GM23248 (cell line): ENCODE measurements around the gene HDAC4. TPM values are rescaled to one million over a fixed set of nuclear protein-coding genes. Genes with fewer than 3 reads are reported as not detected.

Source experiments
- DNase-seq: peaks from one replicate; pipeline ENCODE4 v3.0.0-alpha.2; 2015
- H2AFZ ChIP-seq: fragments of 200-600 bp; sonication (generic); 2 replicates; pipeline ENCODE4 v1.6.1; 2016; ENCODE audit warnings: antibody characterized with exemption
- H3F3A ChIP-seq: fragments of 200-600 bp; sonication (generic); 2 replicates; pipeline ENCODE4 v1.6.1; 2016; ENCODE audit warnings: mild to moderate bottlenecking, antibody characterized with exemption, mixed run types; ENCODE audit not compliant: insufficient read depth
- H3K27ac ChIP-seq: fragments of 200-600 bp; sonication (generic); 2 replicates; pipeline ENCODE4 v1.5.1; 2016; ENCODE audit warnings: mild to moderate bottlenecking
- H3K27me3 ChIP-seq: fragments of 200-600 bp; sonication (generic); replicated peaks from 2 replicates; pipeline ENCODE4 v1.6.1; 2016; ENCODE audit warnings: mild to moderate bottlenecking; ENCODE audit not compliant: insufficient read depth
- H3K36me3 ChIP-seq: fragments of 200-600 bp; sonication (generic); 2 replicates; pipeline ENCODE4 v1.6.1; 2016; ENCODE audit warnings: low read depth, mild to moderate bottlenecking
- H3K4me1 ChIP-seq: fragments of 200-600 bp; sonication (generic); 2 replicates; pipeline ENCODE4 v1.6.1; 2016; ENCODE audit warnings: mild to moderate bottlenecking; ENCODE audit not compliant: insufficient read depth
- H3K4me2 ChIP-seq: fragments of 200-600 bp; sonication (generic); one replicate; pipeline ENCODE4 v1.6.1; 2016; ENCODE audit warnings: mild to moderate bottlenecking; ENCODE audit not compliant: unreplicated experiment
- H3K4me3 ChIP-seq: fragments of 200-600 bp; sonication (generic); 2 replicates; pipeline ENCODE4 v1.5.1; 2016; ENCODE audit warnings: mild to moderate bottlenecking
- H3K79me2 ChIP-seq: fragments of 200-600 bp; sonication (generic); 2 replicates; pipeline ENCODE4 v1.6.1; 2016; ENCODE audit warnings: mild to moderate bottlenecking; ENCODE audit not compliant: insufficient read depth
- H3K9ac ChIP-seq: fragments of 200-600 bp; sonication (generic); 2 replicates; pipeline ENCODE4 v1.6.1; 2016; ENCODE audit warnings: mild to moderate bottlenecking
- H3K9me2 ChIP-seq: fragments of 200-600 bp; sonication (generic); 2 replicates; pipeline ENCODE4 v1.6.1; 2016; ENCODE audit warnings: mixed run types, mild to moderate bottlenecking, moderate library complexity; ENCODE audit not compliant: insufficient read depth
- H3K9me3 ChIP-seq: fragments of 200-600 bp; sonication (generic); one replicate; pipeline ENCODE4 v1.6.1; 2017; ENCODE audit warnings: low read depth
- H4K20me1 ChIP-seq: fragments of 200-600 bp; sonication (generic); 2 replicates; pipeline ENCODE4 v1.6.0; 2016; ENCODE audit not compliant: insufficient read depth
- EZH2 ChIP-seq: fragments of 200-600 bp; sonication (generic); IDR thresholded peaks from 2 replicates; pipeline ENCODE4 v1.6.1; 2018; ENCODE audit warnings: antibody characterized with exemption, mild to moderate bottlenecking; ENCODE audit not compliant: insufficient read depth, poor library complexity, severe bottlenecking
- EZH2phosphoT487 ChIP-seq: fragments of 200-600 bp; sonication (generic); IDR thresholded peaks from 2 replicates; pipeline ENCODE4 v1.6.1; 2018; ENCODE audit warnings: antibody characterized with exemption, moderate library complexity, mild to moderate bottlenecking, low read depth; ENCODE audit not compliant: insufficient read depth
- WGBS, 2 experiments: methylation state at CpG; one replicate each; pipeline ENCODE4 v1.1.6; 2015 to 2017; ENCODE audit warnings: low lambda C conversion rate in 2 of 2, low coverage in 1 of 2; ENCODE audit errors: missing lambda C conversion rate in 2 of 2; 5-methylcytosine and 5-hydroxymethylcytosine counted together
- in situ Hi-C: fragments of 300-500 bp; cut with MboI; formaldehyde crosslinking; loops from 2 replicates; pipeline ENCODE4 v1.15.0; 2020
- polyA plus RNA-seq: library from polyadenylated mRNA; unstranded; fragments of >200 nt; fragmentation: Nextera tagmentation; extraction: Ambion mirVana; gene quantifications from 2 replicates; pipeline ENCODE4 v1.2.1, GENCODE V29; 2016
- total RNA-seq: library from RNA; depleted of rRNA; stranded (reverse); fragments of >200 nt; shearing (Covaris generic); gene quantifications from 2 replicates; pipeline ENCODE4 v1.2.3, GENCODE V29; 2014

HDAC4 gene
- total and polyA plus RNA-seq, 2 experiments from 2014 or later, result 2.1 to 6.3 TPM

- Histone ChIP-seq H3K9me2 (no peaks in the 10 kb centered on the region), H3K4me2 (no peak overlapping the region), H3F3A (no peaks in the 10 kb centered on the region), H3K4me3 (no peak overlapping the region), H3K4me1 (no peaks in the 10 kb centered on the region), H3K79me2 (no peaks in the 10 kb centered on the region), H2AFZ (no peak overlapping the region), H3K9me3 (no peaks in the 10 kb centered on the region), H3K9ac (no peak overlapping the region), H3K36me3 (no peaks in the 10 kb centered on the region), H4K20me1 (no peaks in the 10 kb centered on the region), H3K27me3 (no peaks in the 10 kb centered on the region), H3K27ac (no peak overlapping the region)
- 85 to 87% methylated on average over 19 of the region's 19 CpGs for WGBS, 2 experiments
- in situ Hi-C loops, result no loop called here
- DNase-seq, result no peak
- TF ChIP-seq EZH2 (no peak), EZH2phosphoT487 (no peak)
Observed at GRCh38 chr2:239146011-239146641, 254.7 kb downstream of the HDAC4 start.

GRCh38 chr2:239145601-239146000 lies 255.2 kb downstream of the HDAC4 start:
- Histone ChIP-seq H3K9me2 (no peaks in the 10 kb centered on the region), H3K27me3 (no peaks in the 10 kb centered on the region), H3K9ac (no peak overlapping the region), H3K4me2 (no peak overlapping the region), H3K27ac (no peak overlapping the region), H3K4me3 (no peak overlapping the region), H4K20me1 (no peaks in the 10 kb centered on the region), H3K79me2 (no peaks in the 10 kb centered on the region), H3K36me3 (no peaks in the 10 kb centered on the region), H3K4me1 (no peaks in the 10 kb centered on the region), H3K9me3 (no peaks in the 10 kb centered on the region), H2AFZ (no peak overlapping the region), H3F3A (no peaks in the 10 kb centered on the region)
- DNase-seq, result no peak
- 88 to 94% methylated on average over 9 of the region's 9 CpGs for WGBS, 2 experiments
- in situ Hi-C loops, result no loop called here
- TF ChIP-seq EZH2phosphoT487 (no peak), EZH2 (no peak)

- H3K36me3 ChIP-seq, result no peaks in the 10 kb centered on the region
- no peak overlapping the region for H3K4me2 ChIP-seq
- no peak for DNase-seq
- H4K20me1 ChIP-seq, result no peaks in the 10 kb centered on the region
- in situ Hi-C loops, result no loop called here
- no peak overlapping the region for H2AFZ ChIP-seq
- no peak overlapping the region for H3K4me3 ChIP-seq
- H3F3A ChIP-seq, result no peaks in the 10 kb centered on the region
- H3K9me3 ChIP-seq, result no peaks in the 10 kb centered on the region
- 96 to 99% methylated on average over 15 of the region's 15 CpGs for WGBS, 2 experiments
- no peak overlapping the region for H3K27ac ChIP-seq
- H3K27me3 ChIP-seq, result no peaks in the 10 kb centered on the region
- H3K79me2 ChIP-seq, result no peaks in the 10 kb centered on the region
- H3K4me1 ChIP-seq, result no peaks in the 10 kb centered on the region
- no peak overlapping the region for H3K9ac ChIP-seq
- TF ChIP-seq EZH2 (no peak), EZH2phosphoT487 (no peak)
- H3K9me2 ChIP-seq, result no peaks in the 10 kb centered on the region
Observed at GRCh38 chr2:239145106-239145505, 255.7 kb downstream of the HDAC4 start.

GRCh38 chr2:239144713-239144999 lies 256.2 kb downstream of the HDAC4 start:
- H3K9me2 ChIP-seq, result no peaks in the 10 kb centered on the region
- in situ Hi-C loops, result no loop called here
- no peak overlapping the region for H3K9ac ChIP-seq
- H2AFZ ChIP-seq, result no peak overlapping the region
- H3K27me3 ChIP-seq, result no peaks in the 10 kb centered on the region
- no peaks in the 10 kb centered on the region for H3K4me1 ChIP-seq
- H3K27ac ChIP-seq, result no peak overlapping the region
- H3K4me3 ChIP-seq, result no peak overlapping the region
- H3K9me3 ChIP-seq, result no peaks in the 10 kb centered on the region
- no peak overlapping the region for H3K4me2 ChIP-seq
- H3K79me2 ChIP-seq, result no peaks in the 10 kb centered on the region
- TF ChIP-seq EZH2phosphoT487 (no peak), EZH2 (no peak)
- WGBS, 2 experiments, result 88 to 92% methylated on average over 5 of the region's 5 CpGs
- no peaks in the 10 kb centered on the region for H4K20me1 ChIP-seq
- H3K36me3 ChIP-seq, result no peaks in the 10 kb centered on the region
- DNase-seq, result no peak
- H3F3A ChIP-seq, result no peaks in the 10 kb centered on the region
